Measurements from ENCODE around the gene KIN.
"Not testable (repeated sequence)": the region's sequence is repeated elsewhere in the genome, so short reads cannot be mapped to it uniquely, and the experiment has no call there.

Gene KIN

GRCh38 chr10:7794251-7795026 lies 6.6 kb upstream of the KIN start:
- DNase-seq: no peak

- DNase-seq: no peak
Measured at GRCh38 chr10:7792541-7792940, 4.7 kb upstream of the KIN start.

DNA sequence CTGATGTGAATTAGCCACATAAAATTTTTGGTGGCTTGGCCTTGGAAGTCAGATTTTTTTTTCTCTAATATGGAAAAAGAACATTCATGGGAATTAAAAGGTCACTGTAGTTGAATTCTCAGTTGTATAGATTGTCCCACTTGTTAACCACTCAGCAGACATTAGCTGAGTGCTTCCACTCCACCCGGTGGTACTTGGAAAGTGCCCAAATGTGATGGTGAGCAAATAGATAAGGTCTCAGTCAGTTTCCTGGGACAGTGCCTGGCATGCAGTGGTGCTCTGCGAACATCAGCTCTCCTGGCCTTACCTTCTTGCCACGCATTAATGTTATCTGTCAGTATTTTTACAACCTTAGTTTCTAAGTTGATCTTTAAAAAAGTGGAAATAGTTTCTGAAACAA lies 1.6 kb upstream of the KIN start:
- no peak for DNase-seq

GRCh38 chr10:7788639-7789286 lies 970 bp upstream of the KIN start:
- no peak for DNase-seq

DNA sequence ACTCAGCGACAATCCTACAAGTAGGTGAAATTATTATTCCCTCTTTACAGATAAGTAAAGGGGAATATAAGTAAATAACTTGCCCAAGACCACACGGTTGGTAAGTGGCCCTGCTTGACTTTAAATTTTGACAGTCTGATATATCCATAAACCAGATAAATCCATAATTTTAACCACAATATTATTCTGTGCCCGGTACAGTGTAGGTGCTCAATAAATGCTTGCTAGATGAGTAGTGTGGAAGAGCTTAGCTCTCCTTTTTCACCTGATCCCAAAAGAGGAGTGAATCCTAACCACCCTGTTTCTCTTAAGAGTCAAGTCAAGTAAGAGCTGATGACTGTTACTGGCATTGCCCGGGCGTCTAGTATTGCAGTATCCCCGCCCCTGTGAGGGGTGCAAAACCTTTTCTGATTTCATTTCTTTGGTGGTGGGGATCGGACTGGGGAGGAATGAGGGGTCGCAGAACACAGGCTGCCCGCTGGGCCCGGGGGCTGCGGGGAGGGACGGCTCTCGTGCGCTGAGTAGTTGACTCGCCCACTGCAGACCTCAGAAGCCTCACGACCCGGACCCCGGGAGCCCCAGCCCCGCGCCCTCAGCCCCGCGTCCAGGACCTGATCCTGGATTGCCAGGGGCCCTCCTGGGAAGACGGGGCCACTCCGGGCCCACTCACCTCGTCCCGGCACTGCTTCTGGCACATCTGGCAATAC lies 490 bp downstream of the KIN start:
- peak; percentile 15 for DNase-seq

DNA sequence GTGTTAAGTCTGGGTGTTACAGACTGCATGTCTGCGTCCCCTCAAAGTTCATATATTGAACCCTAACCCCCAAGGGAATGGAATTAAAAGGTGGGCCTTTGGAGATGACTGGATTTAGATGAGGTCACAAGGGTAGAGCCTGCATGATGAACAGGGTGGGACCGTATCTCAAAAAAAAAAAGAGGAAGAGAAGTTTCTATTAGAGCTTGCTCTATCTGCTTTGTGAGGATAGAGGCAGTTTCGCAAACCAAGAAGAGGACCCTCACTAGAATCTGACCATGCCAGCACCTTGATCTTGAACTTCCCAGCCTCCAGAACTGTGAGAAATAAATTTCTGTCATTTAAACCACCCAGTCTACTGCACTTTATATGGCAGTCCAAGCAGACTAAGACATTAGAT lies 1.4 kb downstream of the KIN start:
- no peak for DNase-seq

GRCh38 chr10:7782194-7782593 lies 5.6 kb downstream of the KIN start:
- DNase-seq: not testable (repeated sequence)

DNA sequence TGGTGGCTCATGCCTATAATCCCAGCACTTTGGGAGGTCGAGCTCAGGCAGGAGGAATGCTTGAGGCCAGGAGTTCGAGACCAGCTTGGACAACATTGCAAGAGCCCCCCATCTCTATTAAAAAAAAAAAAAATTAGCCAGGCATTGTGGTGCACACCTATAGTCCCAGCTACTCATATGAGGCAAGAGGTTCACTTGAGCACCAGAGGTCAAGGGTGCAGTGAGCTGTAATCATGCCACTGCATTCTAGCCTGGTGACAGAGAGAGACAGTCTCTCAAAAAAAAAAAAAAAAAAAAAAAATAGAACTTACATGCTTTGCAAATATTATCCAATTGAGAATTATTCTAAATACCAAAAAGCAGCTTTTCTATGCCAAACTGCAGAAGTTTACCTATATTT lies 11.0 kb downstream of the KIN start:
- no peak for DNase-seq

DNA sequence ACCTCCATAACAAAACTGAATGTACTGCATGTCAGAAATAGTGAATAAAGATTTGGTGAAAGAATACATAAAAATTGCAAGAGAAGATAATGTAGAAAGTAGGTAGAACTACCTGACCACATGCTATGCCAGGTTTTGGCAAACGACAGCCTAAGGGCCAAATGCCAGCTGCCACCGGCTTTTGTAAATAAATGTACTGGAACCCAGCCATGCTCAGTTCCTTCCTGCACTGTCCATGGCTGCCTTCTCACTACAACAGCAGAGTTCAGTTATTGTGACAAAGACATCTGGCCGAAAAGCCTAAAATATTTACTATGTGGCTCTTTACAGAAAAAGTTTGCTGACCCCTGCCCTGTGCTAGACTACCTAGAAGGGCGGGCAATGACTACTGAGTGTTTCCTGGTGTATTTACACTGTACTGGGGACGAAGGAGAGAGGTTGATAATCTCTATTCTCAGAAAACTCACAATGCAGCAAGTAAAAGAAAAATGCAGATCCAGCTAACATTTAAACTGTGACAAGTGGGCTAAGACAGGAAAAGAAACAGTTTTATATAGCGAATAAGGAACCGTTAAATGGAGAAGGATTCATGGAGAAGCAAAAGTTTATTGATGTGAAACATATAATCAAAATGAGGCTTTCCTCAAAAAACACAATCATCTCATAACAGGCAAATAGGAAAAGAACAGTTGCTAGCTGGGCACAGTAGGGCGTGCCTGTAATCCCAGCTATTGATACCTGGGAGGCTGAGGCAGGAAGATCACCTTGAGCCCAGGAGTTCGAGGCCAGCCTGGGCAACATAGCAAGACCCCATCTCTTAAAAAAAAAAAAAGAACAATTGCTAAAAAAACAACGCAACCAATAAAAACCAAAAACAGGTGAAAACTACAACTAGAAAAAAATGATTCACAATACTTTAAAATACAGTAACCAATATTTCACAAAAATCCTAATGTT lies 13.7 kb downstream of the KIN start:
- DNase-seq: no peak

GRCh38 chr10:7768417-7768816 lies 19.4 kb downstream of the KIN start:
- no peak for DNase-seq

GRCh38 chr10:7767209-7767608 lies 20.6 kb downstream of the KIN start:
- DNase-seq: no peak

DNA sequence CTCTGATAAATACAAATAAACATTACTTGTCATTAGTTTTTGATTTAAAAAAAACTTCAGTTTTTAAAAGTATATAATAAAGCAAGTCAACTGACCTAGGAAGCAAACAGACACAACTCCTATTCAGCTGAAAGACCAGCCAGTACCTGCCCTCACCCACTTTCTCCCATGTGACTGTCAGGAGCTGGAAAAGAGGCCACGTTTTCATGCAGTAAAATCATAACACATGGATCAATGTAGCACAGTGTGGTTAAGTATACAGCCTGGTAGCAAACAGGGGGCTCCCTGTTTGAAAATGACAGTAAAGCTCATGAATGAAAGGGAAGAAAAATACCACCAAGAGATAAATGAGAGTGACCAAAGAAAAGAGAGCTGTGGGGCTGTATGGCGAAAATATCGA lies 21.6 kb downstream of the KIN start:
- no peak for DNase-seq

- DNase-seq: no peak
Measured at GRCh38 chr10:7763929-7764328, 23.9 kb downstream of the KIN start.

DNA sequence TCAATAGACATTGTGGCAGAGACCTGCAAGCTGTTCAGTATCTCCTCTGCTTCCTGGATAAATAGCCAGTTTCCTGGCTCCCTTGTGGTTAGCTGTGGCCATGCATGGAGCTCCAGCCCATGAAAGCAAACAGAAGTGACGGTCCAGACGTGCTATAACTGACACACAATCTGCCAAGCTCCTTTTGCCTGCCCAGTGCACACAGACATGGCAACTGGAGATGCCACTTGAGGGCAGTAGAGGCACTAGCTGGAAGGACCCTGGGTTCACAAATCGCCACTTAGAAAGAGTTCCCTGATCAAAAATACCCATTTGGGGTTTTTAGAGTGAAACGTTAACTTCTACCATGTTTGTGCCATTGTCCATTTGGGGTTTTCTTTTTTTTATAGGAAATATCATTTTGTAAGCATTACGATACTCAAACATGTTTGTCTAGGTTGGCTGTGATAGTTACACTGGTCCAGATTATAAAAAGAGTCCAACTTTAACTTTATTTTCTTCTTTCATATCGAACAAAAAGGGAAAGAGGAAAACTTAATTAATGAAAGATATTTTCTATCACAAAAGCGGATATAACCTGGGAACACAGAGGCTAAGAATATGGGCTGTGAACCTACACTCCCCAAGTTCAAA lies 31.3 kb downstream of the KIN start:
- peak; percentile 14 for DNase-seq

DNA sequence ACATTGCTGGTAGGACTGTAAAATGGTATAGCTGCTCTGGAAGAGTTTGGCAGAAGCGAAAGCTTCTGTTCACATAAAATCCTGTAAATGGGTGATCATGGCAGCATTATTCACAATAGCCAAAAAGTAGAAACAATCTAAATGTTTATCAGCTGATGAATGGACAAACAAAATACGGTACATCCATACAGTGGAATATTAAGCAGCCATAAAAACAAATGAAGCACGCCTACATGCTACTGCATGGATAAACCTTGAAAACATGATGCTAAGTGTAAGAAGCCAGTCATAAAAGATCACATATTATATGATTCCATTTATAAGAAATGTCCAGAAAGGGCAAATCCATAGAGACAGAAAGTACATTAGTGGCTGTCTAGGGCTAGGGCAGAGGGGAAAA lies 32.7 kb downstream of the KIN start:
- no peak for DNase-seq

GRCh38 chr10:7752251-7752650 lies 35.5 kb downstream of the KIN start:
- no peak for DNase-seq

- no peak for DNase-seq
Measured at GRCh38 chr10:7750222-7750621, 37.6 kb downstream of the KIN start.

- DNase-seq: not testable (repeated sequence)
Measured at GRCh38 chr10:7748637-7749036, 39.2 kb downstream of the KIN start.

- no peak for DNase-seq
Measured at GRCh38 chr10:7744307-7744706, 43.5 kb downstream of the KIN start.

GRCh38 chr10:7738536-7739407 lies 49.0 kb downstream of the KIN start:
- DNase-seq: no peak

DNA sequence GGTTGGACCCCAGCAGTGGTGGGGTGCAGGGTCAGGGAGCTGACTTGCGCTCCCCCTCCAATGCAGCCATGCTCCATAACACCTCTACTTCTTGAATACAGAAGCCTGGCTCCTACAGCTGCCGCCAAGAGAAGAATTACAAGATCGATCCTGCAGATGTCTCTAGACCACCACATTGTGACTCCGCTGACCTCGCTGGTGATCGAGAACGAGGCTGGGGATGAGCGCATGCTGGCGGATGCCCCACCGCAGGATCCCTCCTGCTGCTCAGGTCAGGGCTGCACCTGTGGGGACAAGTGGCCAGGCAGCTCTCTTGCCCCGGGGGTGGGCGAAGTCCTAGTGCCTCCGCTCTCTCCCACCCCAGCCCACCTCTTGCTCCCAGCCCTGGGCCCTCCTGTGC lies 53.0 kb downstream of the KIN start:
- no peak for DNase-seq
